HepG2 (cell line): ENCODE measurements around the gene RBM43. TPM values are rescaled to one million over a fixed set of nuclear protein-coding genes. Genes with fewer than 3 reads are reported as not detected.
"Not testable (repeated sequence)": the region's sequence is repeated elsewhere in the genome, so short reads cannot be mapped to it uniquely, and the experiment has no call there.

Experiments
- ATAC-seq: fragments of 200-7000 bp; cut with Tn5 transposase; 3 replicates; pipeline ENCODE4 v1.9.1; 2020; ENCODE audit warnings: mild to moderate bottlenecking, moderate library complexity
- BruUV-seq: library from RNA; stranded (reverse); fragments of 400-500 nt; replicated peaks from 2 replicates; lab custom pipeline; 2021; lab: Mats Ljungman, UMichigan
- CTCF ChIA-PET: fragments of 300-600 bp; formaldehyde crosslinking; extraction: SDS; loops from one replicate; lab custom pipeline; 2021; ENCODE audit warnings: low total read pairs, inconsistent platforms, low intra/inter-chr PET ratio; lab: Yijun Ruan, JAX
- POLR2A ChIA-PET: fragments of 350-600 bp; sonication (Branson Sonifier 250); formaldehyde crosslinking; loops from one replicate; lab custom pipeline; 2020; ENCODE audit warnings: antibody characterized with exemption, inconsistent platforms; lab: Yijun Ruan, JAX
- DNase-seq: peaks from one replicate; pipeline ENCODE4 v3.0.0-alpha.2; 2015; ENCODE audit warnings: low spot score
- FAIRE-seq: peaks from 3 replicates; lab custom pipeline; 2011; peaks lifted over from hg19 to GRCh38; lab: Jason Lieb, UNC
- H2AFZ ChIP-seq: one replicate; pipeline ENCODE4 v1.6.1; 2011; ENCODE audit warnings: low read length, inconsistent platforms
- H3K27ac ChIP-seq: fragments of 300-600 bp; 3 replicates; pipeline ENCODE4 v1.8.0; 2011; ENCODE audit warnings: mixed run types, mild to moderate bottlenecking, mixed read lengths, low read length, inconsistent platforms; ENCODE audit not compliant: insufficient read depth; ENCODE audit errors: extremely low read length
- H3K27me3 ChIP-seq, 2 experiments: fragments of 200-600 bp in 1 of 2; 2 replicates in 1 of 2; 3 replicates in 1 of 2; pipeline versions ENCODE4 v1.6.0 to v1.8.0; 2011; ENCODE audit warnings: low read length in 2 of 2, mild to moderate bottlenecking in 2 of 2, moderate library complexity in 2 of 2, inconsistent platforms in 1 of 2; ENCODE audit not compliant: insufficient read depth in 2 of 2, control insufficient read depth in 1 of 2
- H3K36me3 ChIP-seq, 2 experiments: fragments of 200-600 bp in 1 of 2; replicated peaks in 1 of 2; 2 replicates in 1 of 2; 3 replicates in 1 of 2; pipeline versions ENCODE4 v1.5.1 to v1.8.0; 2011; ENCODE audit warnings: low read length in 2 of 2, inconsistent platforms in 1 of 2; ENCODE audit not compliant: insufficient read depth in 2 of 2, control insufficient read depth in 1 of 2
- H3K4me1 ChIP-seq: 2 replicates; pipeline ENCODE4 v1.5.1; 2012; ENCODE audit warnings: low read length, inconsistent platforms; ENCODE audit not compliant: insufficient read depth
- H3K4me2 ChIP-seq: 2 replicates; pipeline ENCODE4 v1.6.0; 2011; ENCODE audit warnings: low read depth, low read length, inconsistent platforms
- H3K4me3 ChIP-seq, 3 experiments: fragments of 200-600 bp in 1 of 3; sonication (generic), shearing (Covaris generic) in 1 of 3; replicated peaks in 1 of 3; 2 replicates each; pipeline ENCODE4 v1.5.1; 2011 to 2016; ENCODE audit warnings: low read length in 3 of 3, inconsistent platforms in 2 of 3, low read depth in 2 of 3, mild to moderate bottlenecking in 2 of 3, control low read depth in 1 of 3, mixed read lengths in 1 of 3; ENCODE audit not compliant: insufficient read depth in 1 of 3
- H3K79me2 ChIP-seq: one replicate; pipeline ENCODE4 v1.6.1; 2011; ENCODE audit warnings: low read length, inconsistent platforms; ENCODE audit not compliant: insufficient read depth
- H3K9ac ChIP-seq: 2 replicates; pipeline ENCODE4 v1.6.0; 2011; ENCODE audit warnings: mild to moderate bottlenecking, low read depth, low read length, inconsistent platforms; ENCODE audit not compliant: insufficient read depth
- H3K9me3 ChIP-seq: 2 replicates; pipeline ENCODE4 v1.5.1; 2012; ENCODE audit warnings: mild to moderate bottlenecking, low read length
- H4K20me1 ChIP-seq: 2 replicates; pipeline ENCODE4 v1.6.0; 2011; ENCODE audit warnings: inconsistent platforms, mild to moderate bottlenecking, low read length, moderate library complexity; ENCODE audit not compliant: insufficient read depth
- HIC2 ChIP-seq: sonication (generic); formaldehyde crosslinking; IDR thresholded peaks from 2 replicates; pipeline ENCODE4 v1.9.0; 2022; ENCODE audit warnings: low read depth, missing genetic modification reagents
- SRSF9 ChIP-seq: fragments of 200-400 bp; formaldehyde crosslinking; IDR thresholded peaks from 2 replicates; pipeline ENCODE4 v1.6.1; 2018; ENCODE audit warnings: borderline replicate concordance, mild to moderate bottlenecking, low read depth, low read length; ENCODE audit not compliant: insufficient read depth, poor library complexity, severe bottlenecking
- SYNCRIP ChIP-seq: fragments of 200-400 bp; formaldehyde crosslinking; IDR thresholded peaks from 2 replicates; pipeline ENCODE4 v1.6.1; 2018; ENCODE audit warnings: mild to moderate bottlenecking, low read depth, low read length; ENCODE audit not compliant: insufficient read depth
- WGBS: methylation state at CpG from one replicate; pipeline ENCODE4 v1.1.6; 2017; ENCODE audit warnings: low lambda C conversion rate; 5-methylcytosine and 5-hydroxymethylcytosine counted together
- in situ Hi-C: cut with HindIII; loops from 2 replicates; pipeline ENCODE4 v1.10.0; 2017; ENCODE audit warnings: low pct_unique_long_range_greater_than_20kb; ENCODE audit not compliant: extremely low pct_ligation_motif_present
- intact Hi-C: fragments of 100-400 bp; cut with micrococcal nuclease; formaldehyde crosslinking; loops from one replicate; pipeline ENCODE4 v1.10.0; 2022; ENCODE audit not compliant: unreplicated experiment
- polyA plus RNA-seq, 8 experiments: library from polyadenylated mRNA; depleted of rRNA in 3 of 8; stranded (reverse) in 7 of 8; unstranded in 1 of 8; fragments of >200 nt; fragmentation: Illumina TruSeq in 4 of 8; extraction: Trizol in 4 of 8; gene quantifications; 2 replicates each; pipeline versions ENCODE4 v1.2.1 to v1.2.3, GENCODE V29; 2011 to 2016; ENCODE audit warnings: low read depth in 4 of 8, missing spikeins in 1 of 8, mixed read lengths in 1 of 8; ENCODE audit not compliant: insufficient read depth in 1 of 8
- total RNA-seq, 5 experiments: library from RNA; depleted of rRNA; stranded (reverse); fragments of >200 nt; fragmentation: Illumina TruSeq; extraction: Trizol; gene quantifications; 2 replicates each; pipeline ENCODE4 v1.2.3, GENCODE V29; 2016; ENCODE audit warnings: low read depth in 1 of 5

Gene RBM43
- total and polyA plus RNA-seq, 2 of the 13 experiments (the other 11 are each of a cell fraction or from before 2014, with no cell fraction given): 0.31 to 0.70 TPM

- H3K27ac ChIP-seq: no peak overlapping the region
- no peaks in the 10 kb centered on the region for H3K79me2 ChIP-seq
- BruUV-seq: no TSS peak
- ChIA-PET POLR2A (no interaction called here), CTCF (no interaction called here)
- H4K20me1 ChIP-seq: no peaks in the 10 kb centered on the region
- in situ Hi-C loops (loop anchor here (10.0 kb wide), 1 partner anchor 1643 kb away; no protein-coding TSS in a partner anchor), intact Hi-C loops (loop anchor here (2.0 to 5.0 kb wide), 4 partner anchors 205 to 1643 kb away; partner anchors contain the start of gene RND3)
- H2AFZ ChIP-seq: no peak overlapping the region
- DNase-seq: no peak
- FAIRE-seq: no peak
- whole genome bisulfite sequencing: 5% methylated on average over 4 of the region's 4 CpGs
- no peaks in the 10 kb centered on the region for H3K9me3 ChIP-seq
- no peaks in the 10 kb centered on the region for H3K36me3 ChIP-seq
- H3K4me2 ChIP-seq: no peak overlapping the region
- TF ChIP-seq HIC2 (CRISPR knock-in tag) (no peak), SRSF9 (no peak), SYNCRIP (no peak)
- peak; percentile 72 for ATAC-seq
- no peak overlapping the region for H3K9ac ChIP-seq
- H3K4me1 ChIP-seq: no peaks in the 10 kb centered on the region
- no peak overlapping the region for H3K4me3 ChIP-seq
- H3K27me3 ChIP-seq: 0 out of 5 replicates have a peak, but pooled peaks cover 0 to under 1% of the 10 kb centered on the region in 2 experiments
Observed at GRCh38 chr2:151237422-151238025, 24.1 kb downstream of the RBM43 start.

GRCh38 chr2:151233760-151234159 lies 27.9 kb downstream of the RBM43 start:
- H2AFZ ChIP-seq, H3K4me3 ChIP-seq, H3K9ac ChIP-seq, H3K36me3 ChIP-seq, intact Hi-C loops, POLR2A ChIA-PET, BruUV-seq, H4K20me1 ChIP-seq, H3K4me1 ChIP-seq, H3K4me2 ChIP-seq, H3K9me3 ChIP-seq, FAIRE-seq, H3K27ac ChIP-seq, H3K79me2 ChIP-seq, H3K27me3 ChIP-seq, DNase-seq, ATAC-seq, CTCF ChIA-PET: not testable (repeated sequence)
- WGBS: 0% methylated on average over 3 of the region's 3 CpGs
- in situ Hi-C loops: loop anchor here (10.0 kb wide), 1 partner anchor 1639 kb away; no protein-coding TSS in a partner anchor

GRCh38 chr2:151233288-151233687 lies 28.4 kb downstream of the RBM43 start:
- H3K79me2 ChIP-seq, FAIRE-seq, ATAC-seq, H3K27ac ChIP-seq, H3K4me3 ChIP-seq, intact Hi-C loops, BruUV-seq, H4K20me1 ChIP-seq, H3K9me3 ChIP-seq, POLR2A ChIA-PET, H3K4me1 ChIP-seq, H3K4me2 ChIP-seq, H3K27me3 ChIP-seq, DNase-seq, H2AFZ ChIP-seq, H3K36me3 ChIP-seq, H3K9ac ChIP-seq, CTCF ChIA-PET: not testable (repeated sequence)
- in situ Hi-C loops: loop anchor here (10.0 kb wide), 1 partner anchor 1638 kb away; no protein-coding TSS in a partner anchor
- WGBS: 12% methylated on average over 2 of the region's 2 CpGs
